ENCODE measurements around the gene ZNF256.

DNA sequence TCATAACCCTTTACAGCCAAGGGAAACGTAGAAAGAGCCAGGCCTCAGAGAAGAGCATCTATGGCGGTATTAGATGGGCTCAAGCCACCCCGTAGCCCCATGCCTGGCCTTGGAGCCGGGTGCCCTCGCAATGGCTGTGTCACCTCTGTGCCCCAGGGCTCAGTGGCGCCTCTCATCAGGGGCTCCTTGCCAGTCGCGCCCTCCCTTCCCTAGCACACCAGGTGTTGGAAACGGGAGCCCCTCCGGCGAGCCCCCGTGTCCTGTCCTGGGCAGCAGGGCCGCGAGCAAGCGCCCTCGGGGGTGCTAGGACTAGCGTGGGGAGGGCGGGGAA, 453 bp downstream of the ZNF256 start:
- no peak for TF ChIP-seq POLR2A (IDR thresholded peaks at IDR 0.05)
- TF ChIP-seq, protein P1, sequence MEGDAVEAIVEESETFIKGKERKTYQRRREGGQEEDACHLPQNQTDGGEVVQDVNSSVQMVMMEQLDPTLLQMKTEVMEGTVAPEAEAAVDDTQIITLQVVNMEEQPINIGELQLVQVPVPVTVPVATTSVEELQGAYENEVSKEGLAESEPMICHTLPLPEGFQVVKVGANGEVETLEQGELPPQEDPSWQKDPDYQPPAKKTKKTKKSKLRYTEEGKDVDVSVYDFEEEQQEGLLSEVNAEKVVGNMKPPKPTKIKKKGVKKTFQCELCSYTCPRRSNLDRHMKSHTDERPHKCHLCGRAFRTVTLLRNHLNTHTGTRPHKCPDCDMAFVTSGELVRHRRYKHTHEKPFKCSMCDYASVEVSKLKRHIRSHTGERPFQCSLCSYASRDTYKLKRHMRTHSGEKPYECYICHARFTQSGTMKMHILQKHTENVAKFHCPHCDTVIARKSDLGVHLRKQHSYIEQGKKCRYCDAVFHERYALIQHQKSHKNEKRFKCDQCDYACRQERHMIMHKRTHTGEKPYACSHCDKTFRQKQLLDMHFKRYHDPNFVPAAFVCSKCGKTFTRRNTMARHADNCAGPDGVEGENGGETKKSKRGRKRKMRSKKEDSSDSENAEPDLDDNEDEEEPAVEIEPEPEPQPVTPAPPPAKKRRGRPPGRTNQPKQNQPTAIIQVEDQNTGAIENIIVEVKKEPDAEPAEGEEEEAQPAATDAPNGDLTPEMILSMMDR (IDR thresholded peaks at IDR 0.05) = no peak
